ENCODE data around the gene NR6A1. TPM values are rescaled to one million over a fixed set of nuclear protein-coding genes. Genes with fewer than 3 reads are reported as not detected.

Gene NR6A1
- total RNA-seq, 2 donors from 2014 or later, result 4.8 to 4.9 TPM

GRCh38 chr9:124599121-124599795 lies 171.9 kb downstream of the NR6A1 start:
- H3K36me3 ChIP-seq, result no peaks in the 10 kb centered on the region
- no peak for TF ChIP-seq CTCF (IDR thresholded peaks at IDR 0.05)
- no peaks in the 10 kb centered on the region for H3K4me1 ChIP-seq
- H3K27ac ChIP-seq, result no peak overlapping the region
- H3K9me3 ChIP-seq, result no peaks in the 10 kb centered on the region
- H3K9ac ChIP-seq (ENCODE audit: low read depth in 2 of 2, low read length in 2 of 2), result no peak overlapping the region
- H3K4me3 ChIP-seq, result no peak overlapping the region
- intact Hi-C loops (cut with DNase I), result no loop called here
- DNase-seq, result no peak
- H3K27me3 ChIP-seq, result no peaks in the 10 kb centered on the region

GRCh38 chr9:124598048-124598447 lies 173.1 kb downstream of the NR6A1 start:
- Histone ChIP-seq H3K27me3 (no peaks in the 10 kb centered on the region), H3K27ac (no peak overlapping the region), H3K4me3 (no peak overlapping the region), H3K9ac (ENCODE audit: low read depth in 2 of 2, low read length in 2 of 2) (no peak overlapping the region), H3K4me1 (no peaks in the 10 kb centered on the region), H3K36me3 (no peaks in the 10 kb centered on the region), H3K9me3 (no peaks in the 10 kb centered on the region)
- DNase-seq, result no peak
- intact Hi-C loops (cut with DNase I), result no loop called here
- no peak for TF ChIP-seq CTCF (IDR thresholded peaks at IDR 0.05)

- no peaks in the 10 kb centered on the region for H3K27me3 ChIP-seq
- no peaks in the 10 kb centered on the region for H3K36me3 ChIP-seq
- H3K9me3 ChIP-seq, result no peaks in the 10 kb centered on the region
- no peak overlapping the region for H3K27ac ChIP-seq
- intact Hi-C loops (cut with DNase I), result no loop called here
- H3K4me1 ChIP-seq, result no peaks in the 10 kb centered on the region
- H3K9ac ChIP-seq (ENCODE audit: low read depth in 2 of 2, low read length in 2 of 2), result no peak overlapping the region
- no peak overlapping the region for H3K4me3 ChIP-seq
- DNase-seq, result no peak
- TF ChIP-seq CTCF (IDR thresholded peaks at IDR 0.05), result no peak
Measured at GRCh38 chr9:124596172-124596839, 174.8 kb downstream of the NR6A1 start.

DNA sequence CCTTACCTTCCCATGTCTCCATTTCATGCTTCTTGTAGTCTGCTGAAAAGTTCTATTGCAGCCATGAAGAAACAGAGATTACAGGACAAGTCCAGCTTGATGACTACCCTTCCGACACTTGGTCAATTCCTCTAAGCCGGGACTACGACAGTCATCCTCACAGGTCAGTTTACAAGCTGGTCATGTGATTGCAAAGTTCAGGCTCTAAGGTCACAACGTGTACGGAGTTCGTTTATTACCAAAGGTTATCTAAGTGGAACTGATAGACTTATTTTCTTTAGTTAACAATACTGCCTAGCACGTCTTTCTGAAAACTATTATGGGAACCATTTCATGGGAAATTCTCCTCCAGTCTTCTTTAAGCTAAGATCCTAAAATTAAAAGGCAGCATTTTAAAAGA lies 175.4 kb downstream of the NR6A1 start:
- intact Hi-C loops (cut with DNase I), result no loop called here
- Histone ChIP-seq H3K4me1 (no peaks in the 10 kb centered on the region), H3K9me3 (no peaks in the 10 kb centered on the region), H3K9ac (ENCODE audit: low read depth in 2 of 2, low read length in 2 of 2) (no peak overlapping the region), H3K27me3 (no peaks in the 10 kb centered on the region), H3K36me3 (no peaks in the 10 kb centered on the region), H3K27ac (no peak overlapping the region), H3K4me3 (no peak overlapping the region)
- peak; percentile 27 for DNase-seq
- no peak for TF ChIP-seq CTCF (IDR thresholded peaks at IDR 0.05)

- intact Hi-C loops (cut with DNase I), result no loop called here
- Histone ChIP-seq H3K9me3 (no peaks in the 10 kb centered on the region), H3K4me1 (no peaks in the 10 kb centered on the region), H3K4me3 (no peak overlapping the region), H3K36me3 (no peaks in the 10 kb centered on the region), H3K27me3 (no peaks in the 10 kb centered on the region), H3K9ac (ENCODE audit: low read depth in 2 of 2, low read length in 2 of 2) (no peak overlapping the region), H3K27ac (no peak overlapping the region)
- DNase-seq, result no peak
- TF ChIP-seq CTCF (IDR thresholded peaks at IDR 0.05), result no peak
Measured at GRCh38 chr9:124594673-124595072, 176.4 kb downstream of the NR6A1 start.

All from colonic mucosa (tissue), 4 donors.